Stimulated activated CD8-positive, alpha-beta memory T cell treated with anti-CD3 and anti-CD28 coated beads, Interleukin-15, amount 100 ng/mL, for 48 hours (primary cell): ENCODE measurements around the gene PCBD2.

ENCODE experiments used
- DNase-seq, 2 donors: peaks; one replicate each; pipeline ENCODE4 v3.0.0-alpha.2; 2020; ENCODE audit warnings: low read depth in 2 of 2

Gene PCBD2

GRCh38 chr5:135007749-135008363 is 102.9 kb downstream of the PCBD2 start:
- DNase-seq, result no peak

- no peak for DNase-seq
These were observed 103.6 kb downstream of the PCBD2 start for GRCh38 chr5:135008556-135008955.

GRCh38 chr5:135008981-135009735 is 104.2 kb downstream of the PCBD2 start:
- no peak for DNase-seq

GRCh38 chr5:135009736-135010501 is 105.0 kb downstream of the PCBD2 start:
- DNase-seq, result no peak

- no peak for DNase-seq
These were observed 105.8 kb downstream of the PCBD2 start for GRCh38 chr5:135010502-135011354.

GRCh38 chr5:135011355-135012032 is 106.6 kb downstream of the PCBD2 start:
- no peak for DNase-seq

- DNase-seq, result no peak
These were observed 107.2 kb downstream of the PCBD2 start for GRCh38 chr5:135012033-135012588.
